CD4-positive, alpha-beta T cell treated with Interleukin-6 for 4 hours (primary cell): Measurements from ENCODE around the gene PAQR5.
"Not testable (repeated sequence)": the region's sequence is repeated elsewhere in the genome, so short reads cannot be mapped to it uniquely, and the experiment has no call there.

Experiments
- DNase-seq: peaks from one replicate; pipeline ENCODE4 v3.0.0-alpha.2; 2020; ENCODE audit warnings: mixed read lengths

The PAQR5 gene

DNA sequence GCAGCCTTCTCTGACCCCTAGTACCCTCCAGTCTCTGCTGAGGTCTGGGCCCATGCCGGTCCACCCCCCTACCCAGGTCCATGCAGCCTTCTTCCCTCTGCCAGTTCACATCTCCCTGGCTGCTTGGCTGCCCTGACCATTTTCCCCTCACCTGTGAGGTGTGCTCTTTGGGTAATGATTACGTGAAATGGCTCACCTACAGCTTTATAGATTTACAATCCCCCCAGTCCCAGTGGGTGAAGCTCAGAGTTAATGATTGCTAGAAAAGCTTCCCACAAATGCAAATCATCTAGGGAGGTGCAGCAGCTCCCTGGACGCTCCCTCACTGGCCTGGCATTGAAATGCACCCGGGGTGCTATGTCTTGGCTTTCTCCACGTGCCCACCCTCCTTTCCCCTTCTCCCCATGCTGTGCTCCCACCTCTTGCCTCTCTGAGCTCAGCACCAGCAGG lies 18.7 kb downstream of the PAQR5 start:
- DNase-seq: no peak

DNA sequence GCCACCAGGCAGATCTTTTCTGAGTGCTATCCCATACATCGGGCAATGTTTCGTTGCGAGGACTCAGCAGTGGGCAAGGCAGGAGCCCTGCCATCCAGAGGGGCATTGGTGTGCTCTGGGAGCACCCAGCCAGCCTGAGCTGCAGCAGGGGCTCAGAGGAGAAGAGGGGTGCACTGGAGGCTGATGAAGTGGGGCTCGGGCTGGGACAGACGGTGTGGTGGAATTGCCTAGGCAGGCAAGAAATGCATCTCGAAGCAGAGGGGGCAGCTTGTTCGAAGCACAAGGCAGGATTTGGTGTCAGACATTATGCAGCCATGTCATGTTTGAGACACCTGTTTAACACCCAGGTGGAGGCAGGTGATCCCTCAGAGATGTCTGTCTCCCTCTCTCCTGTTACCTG lies 19.3 kb downstream of the PAQR5 start:
- DNase-seq: no peak

DNA sequence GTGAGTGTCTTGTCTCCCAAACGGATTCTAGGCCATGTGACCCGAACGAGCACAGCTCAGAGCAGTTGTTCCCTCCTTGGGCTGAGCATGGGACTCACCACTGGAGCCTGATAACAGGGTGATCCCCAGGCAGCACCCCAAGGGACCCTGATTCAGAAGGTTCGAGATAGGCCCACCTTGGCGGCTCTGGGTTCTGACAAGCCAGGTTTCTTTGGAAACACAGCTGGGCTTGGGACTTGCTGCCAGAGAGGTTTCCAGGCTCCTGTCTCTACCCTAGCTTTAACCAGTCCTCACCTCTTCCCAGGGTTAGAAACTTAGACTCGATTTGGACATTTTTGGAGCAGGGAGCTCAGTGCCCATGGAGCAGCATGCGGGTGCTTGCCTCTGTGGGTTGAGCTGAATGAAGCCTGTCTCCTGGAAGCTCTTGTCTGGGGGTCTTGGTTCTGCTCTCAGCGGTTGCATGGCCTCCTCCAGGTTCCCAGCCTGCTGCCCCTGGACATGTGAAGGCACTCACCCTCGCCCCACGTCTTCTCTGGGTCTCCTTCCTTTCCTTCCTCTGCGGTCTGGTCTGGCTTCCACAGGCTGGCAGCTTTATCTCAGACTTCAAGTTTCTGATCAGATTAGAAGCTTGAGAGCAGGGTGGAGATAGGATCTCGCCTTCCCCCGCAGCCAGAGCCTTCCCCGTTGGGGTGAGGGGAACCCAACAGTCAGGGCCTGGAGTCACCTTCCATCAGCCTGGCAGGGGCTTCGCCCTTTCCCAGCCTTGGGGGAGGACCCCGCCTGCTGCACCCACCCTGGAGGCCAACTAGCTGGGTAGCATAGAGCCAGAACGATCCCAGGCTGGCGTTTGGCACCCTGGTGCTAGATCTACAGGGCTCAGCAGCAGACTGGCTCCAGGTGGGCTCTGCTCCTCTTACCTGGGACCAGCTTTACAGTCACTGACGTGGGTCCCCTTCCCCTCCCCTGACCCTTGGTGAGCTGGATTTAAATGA lies 21.0 kb downstream of the PAQR5 start:
- no peak for DNase-seq

DNA sequence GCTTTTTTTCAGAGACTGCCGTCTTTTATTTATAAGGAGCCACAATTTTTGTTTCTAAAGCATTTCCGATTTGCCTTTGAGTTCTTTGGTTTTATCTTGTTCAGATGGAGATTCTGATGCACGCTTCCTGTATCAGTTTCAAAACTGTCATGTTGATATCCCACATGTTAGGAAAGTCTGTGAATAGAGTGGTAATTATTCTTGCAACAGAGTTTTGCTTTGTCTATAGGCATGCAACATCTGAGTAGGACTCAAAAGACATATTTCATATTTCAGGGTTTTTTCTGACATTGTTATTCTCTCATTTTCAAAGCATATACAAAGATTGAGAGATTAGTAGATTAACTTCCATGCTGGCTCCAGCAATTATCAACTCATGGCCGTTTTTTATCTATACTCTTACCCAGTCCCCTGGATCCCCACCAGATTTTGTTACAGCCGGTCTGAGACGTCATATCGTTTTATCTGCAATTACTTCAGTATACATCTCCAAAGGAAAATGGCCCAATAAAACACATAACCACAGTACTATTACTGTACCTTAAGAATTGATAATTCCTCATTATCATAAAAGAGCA lies 22.4 kb downstream of the PAQR5 start:
- no peak for DNase-seq

DNA sequence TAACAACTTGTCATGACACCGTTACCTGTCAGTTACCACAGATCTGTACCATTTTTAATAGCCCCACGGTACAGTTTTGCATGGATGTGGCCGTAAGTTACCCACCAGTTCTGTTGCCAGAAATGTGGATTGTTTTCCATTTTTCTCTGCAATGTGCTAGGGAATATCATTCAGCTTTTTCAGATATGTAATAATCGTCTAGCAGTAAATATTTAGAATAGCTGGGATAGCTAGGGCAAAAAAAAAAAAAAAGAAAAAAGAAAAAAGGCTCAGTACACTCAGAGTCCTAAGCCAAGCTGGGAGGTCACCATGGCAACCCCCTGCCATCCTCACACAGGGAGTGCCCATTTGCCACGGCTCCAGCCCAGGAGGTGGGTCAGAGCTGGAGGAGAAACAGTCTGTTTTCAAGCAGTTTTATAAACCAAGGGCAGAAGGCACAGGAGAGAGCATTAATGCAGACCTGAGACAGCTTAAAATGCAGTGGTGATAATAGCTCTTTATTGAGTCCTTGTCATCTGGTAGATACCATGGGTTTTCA lies 25.2 kb downstream of the PAQR5 start:
- no peak for DNase-seq

DNA sequence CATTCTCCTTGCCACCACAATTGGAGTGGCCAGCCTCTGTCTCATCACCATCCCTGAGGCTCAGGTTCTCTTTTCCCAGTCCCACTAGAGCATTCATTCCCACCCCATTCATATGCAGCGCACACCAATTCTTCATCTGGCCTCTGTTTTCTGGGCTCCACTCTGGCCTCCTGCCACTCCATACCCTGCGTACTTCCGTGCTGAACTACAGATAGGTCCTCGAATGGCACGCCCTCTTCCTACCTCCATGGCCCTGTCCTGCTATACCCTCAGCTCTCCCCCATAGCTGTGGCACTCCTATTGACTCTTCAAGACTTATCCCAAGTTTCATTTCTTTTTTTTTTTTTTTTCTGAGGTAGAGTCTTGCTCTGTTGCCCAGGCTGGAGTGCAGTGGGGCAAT lies 25.9 kb downstream of the PAQR5 start:
- no peak for DNase-seq

- DNase-seq: no peak
Observed at GRCh38 chr15:69325456-69325971, 26.8 kb downstream of the PAQR5 start.

- no peak for DNase-seq
Observed at GRCh38 chr15:69328080-69328479, 29.4 kb downstream of the PAQR5 start.

DNA sequence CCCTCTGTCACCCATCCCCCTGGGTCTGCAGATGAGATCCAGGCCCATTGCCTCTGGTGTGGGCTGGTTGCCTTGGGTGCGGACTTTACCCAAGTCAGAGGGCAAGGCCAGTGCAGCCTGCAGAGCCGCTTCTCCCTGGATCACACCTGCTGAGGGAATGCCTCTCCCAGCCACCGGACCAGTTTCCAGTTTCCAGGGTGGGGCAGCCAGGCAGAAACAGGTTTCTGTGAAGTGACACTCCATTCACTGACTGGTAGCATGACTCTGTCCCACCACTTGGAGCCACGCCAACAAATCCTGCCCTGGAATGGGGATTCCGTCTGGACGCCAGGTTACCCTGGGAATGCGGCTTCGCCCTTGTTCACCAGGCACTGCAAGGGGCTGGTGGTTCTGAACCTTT lies 30.0 kb downstream of the PAQR5 start:
- DNase-seq: no peak

- DNase-seq: no peak
Observed at GRCh38 chr15:69337138-69337537, 38.4 kb downstream of the PAQR5 start.

- no peak for DNase-seq
Observed at GRCh38 chr15:69338535-69339213, 40.0 kb downstream of the PAQR5 start.

GRCh38 chr15:69339214-69339543 lies 40.5 kb downstream of the PAQR5 start:
- DNase-seq: not testable (repeated sequence)

DNA sequence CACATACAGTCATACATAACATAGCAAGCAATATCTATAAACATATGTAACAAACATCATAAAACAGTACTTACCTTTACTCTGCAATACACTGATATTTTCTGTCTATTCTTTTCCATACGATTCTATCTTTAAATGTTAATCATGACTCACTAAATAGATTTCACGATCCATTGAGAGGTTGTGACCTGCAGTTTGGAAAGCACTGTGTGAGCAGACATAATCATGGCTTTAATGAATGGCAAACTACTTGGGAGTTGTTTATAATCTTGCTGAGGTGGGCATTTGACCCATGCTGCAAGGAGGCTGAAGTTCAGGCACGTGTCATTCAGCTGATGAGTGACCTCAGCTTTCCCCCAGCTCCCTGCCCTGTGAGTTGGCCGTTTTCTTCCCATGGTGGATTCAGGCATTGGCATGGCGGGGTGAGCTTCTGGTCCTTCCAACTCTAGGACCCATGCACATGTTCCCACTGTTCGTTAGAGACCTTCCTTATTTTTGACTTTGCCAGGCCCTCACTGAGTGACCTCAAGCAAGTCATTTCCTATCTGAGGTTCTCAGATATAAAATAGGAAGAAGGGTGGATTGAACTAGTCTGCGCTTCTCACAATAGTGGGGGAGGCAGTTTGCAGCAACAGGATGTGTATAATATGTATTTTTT lies 41.7 kb downstream of the PAQR5 start:
- DNase-seq: no peak

- no peak for DNase-seq
Observed at GRCh38 chr15:69341356-69341755, 42.6 kb downstream of the PAQR5 start.

GRCh38 chr15:69342460-69343076 lies 43.9 kb downstream of the PAQR5 start:
- no peak for DNase-seq

DNA sequence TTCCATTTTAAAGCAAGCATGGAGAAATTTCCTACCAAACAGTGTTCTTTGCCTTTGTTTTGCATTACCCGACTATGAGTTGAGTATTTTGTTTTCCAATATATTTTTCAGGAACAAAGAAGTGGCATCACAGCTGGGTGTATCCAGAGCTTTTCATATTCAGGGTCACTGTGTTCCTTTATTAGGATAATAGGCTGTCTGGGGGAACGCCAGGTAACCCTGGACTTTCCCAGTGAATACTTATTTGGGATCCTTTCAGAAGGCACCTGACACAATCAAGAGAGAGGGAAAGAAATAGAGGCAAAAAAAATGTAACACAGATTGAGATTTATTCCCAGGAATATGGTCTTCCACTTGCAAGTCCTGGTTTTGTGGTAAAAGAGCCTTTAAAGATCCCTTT lies 44.4 kb downstream of the PAQR5 start:
- no peak for DNase-seq

GRCh38 chr15:69344238-69344637 lies 45.5 kb downstream of the PAQR5 start:
- DNase-seq: no peak

DNA sequence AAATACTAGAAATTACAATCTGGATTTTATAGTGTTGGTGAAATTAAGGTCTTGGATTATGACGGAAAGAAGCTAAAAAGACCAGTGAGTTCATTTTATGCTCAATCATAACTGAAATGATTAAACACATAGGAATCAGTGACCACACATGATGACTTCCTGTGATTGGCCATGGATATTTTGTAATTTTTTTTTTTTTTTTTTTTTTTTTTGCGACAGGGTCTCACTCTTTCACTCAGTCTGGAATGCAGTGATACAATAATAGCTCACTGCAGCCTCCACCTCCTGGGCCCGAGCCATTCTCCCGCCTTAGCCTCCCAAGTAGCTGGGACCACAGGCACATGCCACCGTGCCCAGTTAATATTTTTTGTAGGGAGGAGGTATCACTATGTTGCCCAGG lies 47.4 kb downstream of the PAQR5 start:
- DNase-seq: no peak

DNA sequence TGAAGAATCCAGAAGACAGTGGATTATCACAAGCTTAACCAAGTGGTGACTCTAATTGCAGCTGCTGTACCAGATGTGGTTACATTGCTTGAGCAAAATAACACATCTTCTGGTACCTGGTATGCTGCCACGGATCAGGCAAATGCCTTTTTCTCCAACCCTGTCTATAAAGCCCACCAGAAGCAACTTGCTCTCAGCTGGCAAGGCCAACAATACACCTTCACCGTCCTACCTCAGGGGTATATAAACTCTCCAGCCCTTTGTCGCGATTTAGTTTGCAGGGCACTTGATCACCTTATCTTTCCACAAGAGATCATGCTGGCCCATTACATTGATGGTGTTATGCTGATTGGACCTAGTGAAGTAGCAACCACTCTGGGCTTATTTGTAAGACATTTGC lies 52.6 kb downstream of the PAQR5 start:
- no peak for DNase-seq

GRCh38 chr15:69351884-69352283 lies 53.2 kb downstream of the PAQR5 start:
- DNase-seq: no peak

DNA sequence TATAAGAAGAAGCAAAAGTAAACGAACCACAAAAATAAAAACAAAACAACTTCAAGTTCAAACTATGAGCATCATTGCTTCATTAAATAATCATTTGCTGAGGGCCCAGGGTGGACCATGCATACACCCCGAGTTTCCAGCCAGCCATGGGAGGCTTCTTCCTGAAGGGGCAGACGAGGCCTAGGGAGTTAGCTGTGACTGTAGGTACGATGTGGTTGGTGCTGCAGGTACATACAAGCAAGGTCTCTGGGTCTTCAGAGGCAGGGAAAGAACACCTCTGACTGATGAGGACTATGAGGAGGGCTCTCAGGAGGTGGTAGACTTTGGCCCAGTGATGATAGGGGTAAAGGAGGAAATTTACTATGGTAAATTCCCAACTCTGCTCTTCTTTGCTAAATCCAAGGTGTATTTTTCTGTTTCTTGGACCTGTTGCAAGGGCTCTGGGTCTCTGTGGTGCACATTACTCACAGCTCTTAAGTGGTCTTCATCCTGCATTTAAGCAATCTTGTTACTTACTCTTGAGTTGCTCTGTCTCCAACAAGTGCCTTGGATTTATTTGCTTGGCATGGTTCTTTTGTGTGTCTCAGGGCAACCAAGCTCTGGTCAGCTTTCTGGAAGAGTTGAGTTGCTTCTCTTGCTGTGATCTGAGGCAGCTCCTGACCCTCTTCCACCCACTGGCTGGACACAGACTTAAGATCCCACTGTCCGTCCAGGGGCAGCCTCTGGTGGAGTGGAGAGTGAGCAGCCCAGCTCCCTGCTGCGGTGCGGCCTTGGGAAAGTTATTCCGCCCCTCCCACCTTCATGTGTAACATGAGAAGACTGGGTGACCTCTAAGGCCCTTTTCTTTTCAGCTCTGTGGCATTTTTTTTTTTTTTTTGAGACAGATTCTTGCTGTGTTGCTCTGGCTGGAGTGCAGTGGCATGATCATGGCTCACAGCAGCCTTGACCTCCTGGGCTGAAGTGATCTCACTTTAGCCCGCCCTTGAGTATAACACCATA lies 59.4 kb downstream of the PAQR5 start:
- DNase-seq: no peak
